CD4-positive, alpha-beta T cell treated with Interleukin-4 for 4 hours (primary cell): Measurements from ENCODE around the gene CAMK4.
A peak's percentile ranks its signal among the peaks of the same experiment; 100 is the strongest.
"Not testable (repeated sequence)": the region's sequence is repeated elsewhere in the genome, so short reads cannot be mapped to it uniquely, and the experiment has no call there.

Source experiments
- DNase-seq: peaks from one replicate; pipeline ENCODE4 v3.0.0-alpha.2; 2020

Gene CAMK4

DNA sequence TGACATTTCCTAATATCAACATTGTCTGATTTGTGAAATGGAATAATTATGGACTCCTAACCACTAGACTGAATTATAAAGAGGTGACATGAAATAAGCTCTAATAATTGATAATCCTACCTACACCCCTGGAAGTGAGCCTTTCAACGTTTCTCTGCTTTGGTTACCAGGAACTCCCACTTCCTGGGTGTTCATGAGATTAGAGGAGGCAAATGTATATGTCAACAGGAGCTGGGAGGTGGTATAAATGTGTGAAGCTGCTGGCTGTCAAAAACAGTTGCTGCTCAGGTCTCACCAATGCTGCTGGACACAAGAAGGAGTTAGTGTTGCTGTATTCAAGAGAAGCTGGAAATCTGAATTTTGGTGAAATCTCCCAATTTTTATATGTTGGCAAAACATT lies 96.8 kb downstream of the CAMK4 start:
- no peak for DNase-seq

DNA sequence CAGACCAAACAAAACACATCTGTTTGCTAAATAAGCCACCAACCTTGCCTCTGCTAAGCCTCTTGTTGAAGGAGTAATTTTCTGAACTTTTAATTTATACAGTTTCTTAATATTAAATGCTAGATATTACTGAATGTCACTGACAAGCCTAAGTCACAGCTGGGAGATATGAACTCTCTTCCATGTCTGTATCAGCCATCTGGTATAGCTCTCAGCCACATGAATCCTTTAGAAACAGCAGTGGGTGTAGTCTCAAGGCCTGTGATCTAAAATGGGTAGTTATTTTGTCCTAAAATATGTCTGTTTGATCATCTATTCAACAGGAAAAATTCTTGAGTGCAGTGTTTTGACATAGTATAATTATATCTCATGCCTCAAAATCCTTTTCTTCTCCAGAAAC lies 97.2 kb downstream of the CAMK4 start:
- DNase-seq = no peak

DNA sequence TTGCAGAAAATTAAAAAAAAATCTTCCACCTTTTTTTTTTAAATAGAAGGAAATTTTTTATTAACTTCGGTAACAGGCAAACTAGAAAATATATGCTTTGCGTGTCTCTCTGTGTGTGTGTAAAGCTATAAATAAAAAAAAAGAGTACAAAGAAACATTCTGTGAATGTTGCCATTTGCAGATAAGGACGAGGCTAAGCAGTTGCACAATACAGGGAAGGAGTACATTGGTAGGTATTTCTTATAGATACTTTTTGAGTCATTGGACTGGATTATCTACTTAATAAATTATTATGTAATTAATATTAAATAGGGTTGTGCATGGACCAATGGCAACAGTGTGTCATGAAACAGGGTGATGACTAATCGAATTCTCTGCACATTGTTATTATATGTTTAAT lies 102.4 kb downstream of the CAMK4 start:
- DNase-seq = no peak

DNA sequence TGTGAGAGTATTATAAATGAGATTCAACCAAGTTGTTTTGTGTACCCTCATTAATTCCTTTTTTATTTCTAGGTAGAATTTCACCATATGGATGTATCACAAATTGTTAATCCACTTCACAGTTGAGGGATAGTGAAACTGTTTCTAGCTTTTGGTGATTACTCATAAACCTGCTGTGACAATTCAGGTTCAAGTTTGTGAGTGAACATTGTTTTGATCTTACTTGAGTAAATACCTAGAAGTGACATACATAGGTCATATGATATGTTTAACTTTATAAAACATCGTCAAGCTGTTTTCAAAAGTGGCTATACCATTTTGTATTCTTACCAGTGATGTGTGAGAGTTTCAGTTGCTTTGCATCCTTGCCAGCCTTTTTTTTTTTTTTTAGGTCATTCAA lies 112.9 kb downstream of the CAMK4 start:
- DNase-seq = peak; percentile 28

DNA sequence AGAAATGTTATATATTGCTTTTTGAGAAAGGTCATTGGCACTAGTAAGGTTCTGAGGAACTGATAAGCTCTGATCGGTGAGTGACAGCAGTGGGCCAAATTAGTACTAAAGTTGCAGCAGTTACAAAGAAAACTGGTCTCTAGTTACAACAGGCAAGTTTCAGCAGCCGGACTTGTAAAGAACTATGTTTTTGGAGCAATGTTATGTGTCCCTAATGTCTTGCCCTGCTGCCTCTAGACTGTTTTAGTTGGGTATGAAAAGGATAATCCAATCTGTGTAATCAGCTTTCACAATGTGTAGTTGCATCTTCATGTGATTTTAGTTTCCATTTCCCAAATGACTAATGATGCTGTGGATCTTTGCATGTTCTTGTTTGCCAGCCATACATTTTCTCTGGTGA lies 113.5 kb downstream of the CAMK4 start:
- DNase-seq = no peak

DNA sequence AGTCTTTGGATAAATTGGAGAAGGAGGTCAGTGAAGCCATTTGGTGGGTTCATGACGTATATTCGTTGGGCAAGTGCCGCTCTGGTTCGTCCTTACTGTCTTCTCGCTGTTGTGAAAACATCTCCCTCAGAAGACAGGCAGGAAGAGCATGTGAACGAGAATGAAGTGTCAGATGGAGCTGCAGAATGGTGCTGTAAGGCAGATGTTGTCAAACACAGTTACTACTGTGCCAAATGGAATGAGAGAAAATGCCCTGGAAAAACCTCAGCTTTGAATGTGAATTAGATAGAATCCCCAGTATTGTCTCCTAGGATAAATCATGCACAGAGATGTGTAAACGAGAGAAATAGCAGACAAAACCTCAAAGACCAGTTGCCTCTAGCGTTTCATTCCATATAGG lies 121.5 kb downstream of the CAMK4 start:
- no peak for DNase-seq

DNA sequence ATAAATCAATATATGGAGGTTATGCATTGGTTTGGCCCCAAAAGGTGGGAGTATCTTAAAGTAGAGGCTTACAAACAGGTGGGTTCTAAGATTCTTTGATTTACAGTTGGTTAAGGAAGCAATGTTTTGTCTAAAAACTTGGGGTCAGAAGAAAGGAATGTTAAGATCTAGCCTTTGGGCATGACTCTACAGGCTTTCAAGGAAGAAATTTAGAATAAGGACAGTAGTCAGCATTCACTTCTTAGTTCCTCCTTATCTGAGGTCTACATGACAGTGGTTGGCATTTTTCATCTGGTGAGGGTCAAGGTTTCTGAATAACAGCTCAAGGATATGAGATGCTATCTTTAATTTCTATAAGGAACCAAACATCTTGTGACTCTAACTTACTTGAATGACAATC lies 122.8 kb downstream of the CAMK4 start:
- DNase-seq = no peak

DNA sequence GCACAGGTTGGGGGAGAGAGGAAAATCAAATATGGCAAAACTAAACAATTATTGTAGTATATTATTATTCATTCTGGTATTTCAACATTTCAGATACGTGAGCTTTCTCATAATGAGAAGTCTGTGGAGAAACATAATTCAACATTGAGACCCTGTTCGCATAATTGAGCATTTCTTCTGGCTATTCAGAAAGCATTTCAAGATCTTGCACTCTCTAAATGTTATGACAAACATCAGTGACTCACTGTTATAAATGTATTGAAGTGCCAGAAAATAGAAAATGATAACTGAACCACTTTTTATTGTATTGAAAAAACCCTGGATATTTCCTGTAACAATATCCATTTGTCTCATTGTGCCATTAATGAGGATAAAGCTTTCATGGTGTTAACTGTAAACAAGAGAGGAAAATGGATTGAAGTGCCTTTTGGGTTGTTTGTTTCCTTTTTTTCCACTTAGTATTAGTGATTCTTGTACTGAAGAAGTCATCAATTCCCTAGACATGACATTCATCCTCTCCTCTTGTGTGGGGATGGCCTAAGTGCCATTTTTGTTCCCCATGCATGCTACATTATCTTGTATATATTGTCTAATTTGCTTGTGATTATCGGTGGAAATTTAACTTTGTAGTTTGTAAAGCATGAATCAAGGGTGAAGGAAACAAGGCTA lies 124.6 kb downstream of the CAMK4 start:
- no peak for DNase-seq

DNA sequence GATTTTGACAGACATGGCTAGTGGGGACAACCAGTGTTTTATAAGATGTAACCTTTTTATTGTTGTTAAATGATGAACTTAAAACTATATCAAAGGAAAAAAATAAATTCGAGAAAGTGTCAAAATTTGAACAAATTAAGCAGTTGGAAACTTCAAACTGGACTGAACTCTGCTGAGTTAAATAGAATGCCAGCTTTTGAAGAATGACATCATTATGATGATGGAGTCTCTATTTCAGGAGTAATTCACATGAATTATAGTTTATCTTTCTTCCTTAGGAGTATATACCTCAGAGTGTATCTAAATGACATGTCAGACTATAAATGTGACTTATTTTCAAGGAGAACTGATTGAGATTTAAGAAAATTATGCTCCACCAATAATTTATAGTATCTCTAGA lies 125.2 kb downstream of the CAMK4 start:
- no peak for DNase-seq

DNA sequence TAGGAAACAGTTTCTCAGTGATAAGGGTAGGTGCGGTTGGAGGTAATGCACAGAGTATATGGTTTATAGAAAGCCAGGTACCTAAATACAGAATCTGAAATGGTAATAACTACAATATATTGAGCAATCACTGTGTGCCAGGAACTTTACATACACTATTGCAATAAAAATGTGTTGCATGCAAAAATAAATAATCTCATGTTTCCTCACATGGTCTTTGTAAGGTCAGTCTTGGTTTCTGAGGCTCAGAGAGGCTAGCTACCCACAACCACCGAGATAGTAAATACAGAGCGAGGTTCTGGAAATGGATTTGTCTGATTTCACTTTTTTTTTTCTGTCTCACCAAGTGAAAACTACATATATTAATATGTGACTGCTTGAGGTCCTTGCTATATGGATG lies 128.9 kb downstream of the CAMK4 start:
- DNase-seq = no peak

DNA sequence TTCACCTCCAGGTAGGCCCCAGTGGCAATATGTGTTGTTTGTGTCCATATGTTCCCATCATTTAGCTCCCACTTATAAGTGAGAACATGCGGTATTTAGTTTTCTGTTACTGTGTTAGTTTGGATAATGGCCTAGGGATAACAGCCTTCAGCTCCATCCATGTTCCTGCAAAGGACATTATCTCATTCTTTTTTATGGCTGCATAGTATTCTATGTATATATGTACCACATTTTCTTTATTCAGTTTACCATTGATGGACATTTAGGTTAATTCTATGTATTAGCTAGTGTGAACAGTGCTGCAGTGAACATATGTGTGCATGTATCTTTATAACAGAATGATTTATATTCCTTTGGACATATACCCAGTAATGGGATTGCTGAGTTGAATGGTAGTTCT lies 134.5 kb downstream of the CAMK4 start:
- not testable (repeated sequence) for DNase-seq

DNA sequence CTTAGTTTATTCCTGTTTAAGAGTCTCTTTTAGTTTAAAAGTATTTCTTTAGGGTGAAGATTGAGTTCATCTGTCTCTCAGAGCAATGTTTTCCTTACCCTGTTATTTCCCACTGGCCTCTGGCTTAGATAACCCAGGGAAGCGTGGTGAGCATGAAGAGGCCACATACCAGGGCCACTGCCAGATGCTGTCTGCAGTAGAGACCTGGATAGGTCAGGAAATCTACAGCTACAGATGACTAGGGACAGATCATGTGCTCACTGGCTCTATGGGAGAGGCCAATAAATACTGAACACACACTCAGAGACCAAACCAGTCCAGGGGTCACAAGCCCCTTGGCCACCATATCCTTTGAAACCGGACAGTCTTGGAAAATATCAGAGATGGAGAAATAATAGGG lies 136.0 kb downstream of the CAMK4 start:
- DNase-seq = no peak

DNA sequence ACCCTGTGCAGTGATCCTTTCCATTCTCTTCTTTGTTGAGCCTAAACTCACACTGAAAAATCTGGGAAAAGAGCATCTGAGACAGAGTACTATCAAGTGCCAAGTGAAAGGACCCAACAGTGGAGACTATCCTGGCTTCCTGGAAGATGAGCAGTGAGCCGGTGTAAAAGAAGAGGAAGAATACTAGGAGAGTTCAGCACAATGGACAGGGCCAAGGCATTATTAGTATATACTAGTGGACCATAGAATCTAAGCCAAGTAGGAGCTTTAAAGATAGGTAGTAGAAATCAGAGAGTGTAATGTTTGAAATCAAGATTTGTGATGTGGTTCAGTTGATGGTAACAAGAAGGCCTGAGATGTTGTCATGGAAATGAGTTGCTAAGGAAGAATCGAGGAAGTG lies 140.8 kb downstream of the CAMK4 start:
- no peak for DNase-seq

DNA sequence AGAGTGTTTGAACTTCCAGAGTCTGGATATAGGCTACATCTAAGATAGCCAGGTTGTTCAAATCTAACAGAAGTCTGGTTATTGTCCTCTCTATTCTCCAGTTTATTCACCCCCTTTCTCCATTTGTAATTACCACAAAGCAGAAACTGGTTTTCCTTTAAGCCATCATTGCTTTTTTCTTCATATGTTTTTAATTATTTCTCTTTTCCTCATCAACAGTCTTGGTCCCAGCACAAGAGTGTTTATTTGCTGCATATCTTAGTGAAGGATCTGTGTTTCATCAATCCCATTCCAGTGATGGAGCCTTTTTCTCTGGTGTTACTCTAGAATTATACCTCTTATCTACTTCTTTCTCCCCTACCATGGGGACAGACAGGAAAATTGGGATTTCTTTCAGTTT lies 142.2 kb downstream of the CAMK4 start:
- DNase-seq = no peak

DNA sequence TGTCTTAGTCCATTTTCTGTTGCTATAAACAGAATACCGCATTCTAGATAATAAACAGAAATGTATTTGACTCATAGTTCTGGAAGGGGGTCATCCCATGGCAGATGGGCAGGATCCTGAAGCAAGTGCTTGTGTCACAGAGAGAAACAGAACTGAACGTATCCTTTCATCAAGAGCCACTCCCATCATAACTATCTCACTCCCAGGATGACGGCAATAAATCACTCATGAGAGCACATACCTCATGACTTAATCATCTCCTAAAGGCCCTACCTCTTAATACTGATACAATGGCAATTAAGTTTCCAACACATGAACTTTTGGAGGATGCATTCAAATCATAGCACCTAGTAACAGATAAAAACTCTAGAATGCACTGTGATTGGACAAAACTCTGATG lies 142.9 kb downstream of the CAMK4 start:
- DNase-seq = no peak

DNA sequence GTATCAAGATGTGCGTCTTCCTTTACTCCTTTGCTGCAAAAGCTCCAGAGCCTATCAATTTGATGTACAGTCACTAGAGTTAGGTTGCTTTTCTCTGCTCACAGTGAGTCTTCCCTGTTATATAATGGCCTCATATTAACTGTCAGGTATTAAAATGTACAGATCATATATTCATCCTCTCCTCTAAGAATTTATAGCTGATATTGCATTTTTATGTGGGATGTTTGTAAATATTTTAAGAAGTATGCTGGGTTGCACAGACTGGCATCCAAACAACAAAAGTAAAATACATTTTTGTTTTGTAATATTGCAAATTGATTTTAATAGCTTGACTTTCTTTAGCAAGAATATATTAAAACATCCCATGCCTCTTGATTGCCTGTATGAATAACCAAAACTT lies 148.6 kb downstream of the CAMK4 start:
- DNase-seq = no peak

DNA sequence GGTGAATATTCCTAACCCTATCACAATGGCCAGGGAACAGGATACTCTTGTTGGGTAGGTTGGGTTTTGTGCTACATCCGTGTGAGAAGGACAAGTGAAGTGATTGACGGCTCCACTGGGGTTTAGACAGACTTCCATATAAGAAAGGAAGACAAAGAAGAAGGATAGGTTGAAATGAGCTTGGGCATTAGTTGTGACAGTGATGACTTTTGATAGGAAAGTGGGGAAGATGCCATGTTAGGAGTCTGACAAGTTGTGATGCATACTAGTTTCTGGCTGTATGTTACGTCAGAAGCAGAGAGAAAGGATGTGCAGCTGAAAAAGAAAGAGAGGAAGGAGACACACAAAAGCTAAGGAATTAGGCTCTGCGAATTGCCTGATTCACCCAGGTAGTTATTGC lies 150.2 kb downstream of the CAMK4 start:
- DNase-seq = no peak

DNA sequence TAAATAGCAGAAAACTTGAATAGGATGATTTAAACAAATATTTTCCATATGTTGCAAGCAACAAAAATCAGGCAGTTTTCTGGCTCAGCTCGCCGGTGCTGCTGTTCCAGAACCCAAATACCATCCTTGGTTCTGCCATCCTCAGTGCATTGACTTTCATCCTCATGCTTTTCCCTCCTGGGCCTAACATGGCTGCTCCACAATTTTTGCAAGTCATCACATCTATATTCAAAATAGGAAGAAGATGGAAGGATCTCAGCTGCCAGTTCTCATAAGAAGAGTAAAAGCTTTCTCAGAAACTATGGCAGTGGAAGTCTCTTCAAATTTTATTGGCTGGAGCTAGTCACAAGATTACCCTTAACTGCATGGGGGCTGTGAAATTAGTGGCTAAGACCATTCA lies 151.5 kb downstream of the CAMK4 start:
- no peak for DNase-seq

DNA sequence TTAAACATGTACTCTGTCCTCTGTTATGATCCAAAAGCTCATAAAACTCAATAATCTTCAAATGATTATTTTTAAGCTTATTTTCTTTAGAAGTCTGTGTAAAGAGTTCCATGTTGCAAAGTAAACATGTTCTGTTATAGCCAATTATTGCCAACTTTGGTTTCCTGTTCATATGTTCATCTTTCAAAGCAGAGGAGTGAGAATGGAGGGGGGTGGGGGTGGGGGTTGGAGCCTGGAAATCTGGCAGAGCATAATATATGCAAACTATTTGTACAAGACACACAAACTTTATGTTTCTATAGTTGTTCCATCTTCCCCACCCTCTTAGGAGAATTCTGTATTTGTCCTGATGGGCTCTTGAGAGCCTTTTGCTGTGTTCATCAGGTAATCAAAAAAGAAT lies 153.1 kb downstream of the CAMK4 start:
- DNase-seq = no peak

DNA sequence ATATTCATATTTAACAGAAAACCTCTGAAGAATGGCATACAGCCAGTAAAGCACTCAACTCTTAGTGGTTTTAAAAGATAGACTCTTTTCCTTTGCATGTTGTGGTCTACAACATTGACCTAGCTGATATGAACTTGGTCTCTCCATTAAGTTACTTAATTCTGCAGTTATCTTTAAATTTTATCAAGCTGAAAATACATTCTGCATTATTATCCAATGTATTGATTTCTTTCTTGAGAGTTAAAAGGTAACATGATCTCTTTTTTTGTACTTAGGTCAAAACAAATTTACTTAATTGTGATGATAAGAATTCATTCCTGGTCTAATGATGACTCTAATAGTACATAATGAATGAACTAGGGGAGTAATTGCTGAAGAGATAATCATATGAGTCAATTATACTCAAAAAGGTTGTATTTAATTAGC lies 155.2 kb downstream of the CAMK4 start:
- no peak for DNase-seq

DNA sequence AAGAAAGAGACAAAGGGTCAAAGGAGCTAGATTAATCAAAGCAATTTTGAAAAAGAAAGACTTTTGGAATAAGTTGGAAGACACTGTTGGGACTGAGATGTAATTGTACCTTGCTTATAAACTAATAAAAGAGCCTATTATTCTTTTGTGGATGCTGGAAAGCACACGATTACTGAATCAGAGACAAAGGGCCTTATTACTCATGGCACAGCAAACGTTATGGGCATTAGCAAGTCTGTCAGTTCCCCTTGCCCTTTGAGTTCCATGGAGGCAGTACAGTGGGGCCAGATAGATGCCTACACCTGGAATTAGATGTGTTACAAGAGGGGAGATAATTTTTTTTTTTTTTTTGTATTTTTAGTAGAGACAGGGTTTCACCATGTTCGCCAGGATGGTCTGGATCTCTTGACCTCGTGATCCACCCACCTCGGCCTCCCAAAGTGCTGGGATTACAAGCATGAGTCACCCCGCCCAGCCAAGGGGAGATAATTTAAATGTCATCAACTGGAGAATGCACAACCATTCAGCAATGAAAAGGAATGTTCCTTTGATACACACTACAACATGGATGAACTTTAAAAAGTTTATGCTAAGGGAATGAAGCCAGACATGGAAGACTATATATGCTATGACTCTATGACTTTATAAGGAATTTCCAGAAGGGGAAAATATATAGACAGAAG lies 159.2 kb downstream of the CAMK4 start:
- DNase-seq = no peak

DNA sequence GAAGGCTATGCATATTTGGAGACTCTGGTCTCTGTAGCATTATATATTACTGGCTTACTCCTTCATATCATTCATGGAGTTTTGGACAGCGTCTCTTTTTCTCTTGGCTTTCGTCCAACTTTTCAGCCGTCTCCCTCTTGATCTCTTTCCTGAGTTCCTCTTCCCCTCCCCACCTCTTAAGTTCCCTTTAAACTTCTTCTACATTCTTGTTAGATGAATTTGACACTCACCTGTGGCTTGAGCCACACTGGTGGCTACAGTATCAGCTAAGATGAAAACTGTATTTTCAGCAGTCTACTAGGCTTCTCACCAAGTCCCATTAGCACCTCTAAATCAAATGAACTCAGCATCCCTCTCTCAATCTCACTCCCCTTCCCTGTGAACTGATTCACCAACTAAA lies 160.0 kb downstream of the CAMK4 start:
- no peak for DNase-seq

DNA sequence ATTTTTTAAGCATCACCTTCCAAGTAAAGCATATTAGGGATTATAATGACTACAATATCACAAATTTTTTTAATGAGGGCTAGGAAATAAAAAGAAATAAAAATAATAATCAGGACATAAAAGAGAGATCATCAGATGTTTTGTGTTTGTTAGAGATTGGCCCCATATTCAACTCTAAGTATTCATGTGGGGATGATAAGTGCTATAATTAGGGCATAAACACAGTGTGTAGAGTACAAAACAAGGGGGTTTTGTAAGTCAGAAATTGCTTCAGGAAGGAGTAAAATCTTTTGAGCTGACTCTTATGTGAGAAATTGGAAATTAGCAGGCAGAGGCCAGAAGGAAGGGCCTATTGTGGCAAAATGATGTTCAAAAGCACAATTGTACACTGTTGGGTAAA lies 160.9 kb downstream of the CAMK4 start:
- DNase-seq = no peak

DNA sequence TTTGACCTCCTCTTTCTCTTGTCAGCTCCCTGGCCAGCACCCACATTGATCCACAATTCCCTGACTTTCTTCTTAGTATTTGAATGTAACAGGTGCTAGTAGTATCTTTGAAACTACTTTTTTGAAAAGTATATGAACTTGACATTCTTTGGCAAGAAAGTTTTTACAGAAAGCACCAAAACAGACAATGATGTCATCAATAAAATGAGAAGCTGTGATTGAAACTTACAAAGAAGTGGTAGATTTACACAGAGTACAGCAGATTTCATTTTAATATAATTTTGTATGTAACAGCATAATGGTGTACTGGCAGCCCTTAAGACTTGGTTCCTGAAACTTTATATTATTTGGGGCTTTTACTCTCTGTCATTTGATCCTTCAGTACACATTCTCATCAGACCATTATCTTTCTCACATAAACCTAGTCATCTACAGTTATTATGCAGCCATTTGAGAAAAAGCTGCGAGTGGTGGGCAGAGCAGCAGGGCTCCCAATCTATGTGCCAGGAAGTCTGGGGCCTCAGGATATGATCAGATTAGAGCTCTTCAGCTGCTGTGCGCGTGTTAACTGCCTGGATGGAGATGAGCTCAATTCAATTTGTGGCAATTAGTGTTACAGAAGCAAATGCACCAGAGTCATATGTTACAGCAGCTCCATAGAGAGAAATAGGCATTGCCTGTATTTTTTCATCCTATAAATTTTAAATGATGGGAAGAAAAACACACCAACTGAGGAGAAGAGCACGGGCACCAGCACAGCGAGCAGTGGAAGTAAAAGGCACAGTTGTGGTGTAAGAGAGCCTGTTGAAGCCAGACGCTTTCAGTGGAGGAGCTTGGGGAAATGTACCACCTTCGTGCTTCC lies 162.0 kb downstream of the CAMK4 start:
- DNase-seq = no peak
